PFSK-1 (cell line): ENCODE measurements around the gene CPOX.

Experiments used
- POLR2AphosphoS5 ChIP-seq: IDR thresholded peaks from 2 replicates; pipeline ENCODE4 v1.6.1; 2012; ENCODE audit warnings: low read depth, mild to moderate bottlenecking, control low read depth, low read length, moderate library complexity
- TAF1 ChIP-seq: IDR thresholded peaks from 2 replicates; pipeline ENCODE4 v1.6.1; 2012; ENCODE audit warnings: low read length, control low read depth, borderline replicate concordance; ENCODE audit not compliant: insufficient read depth

DNA sequence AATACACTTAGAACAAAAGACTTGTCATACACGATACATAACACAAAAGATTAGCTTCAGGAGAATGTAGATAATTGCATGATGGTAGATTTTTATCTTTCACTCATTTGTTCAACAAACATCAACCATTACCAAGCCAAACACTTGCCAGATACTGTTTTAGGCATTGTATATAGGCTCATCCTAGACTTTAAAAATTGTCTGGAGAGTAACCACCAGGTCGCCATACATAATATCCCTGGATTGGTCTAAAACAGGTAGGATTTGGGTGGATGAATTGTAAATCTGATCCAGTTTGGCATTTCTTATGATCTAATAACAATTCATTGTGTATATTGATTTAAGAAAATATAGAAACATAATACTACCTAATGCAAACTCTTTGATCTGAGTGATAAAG lies 38.8 kb downstream of the CPOX start:
- no peak for TF ChIP-seq TAF1
- no peak for TF ChIP-seq POLR2AphosphoS5
